ENCODE data around the gene KRTCAP2. TPM values are rescaled to one million over a fixed set of nuclear protein-coding genes. Genes with fewer than 3 reads are reported as not detected.

The KRTCAP2 gene
- polyA plus RNA-seq, 1 donor (not counting 4 experiments of a cell fraction or from before 2014, with no cell fraction given) = 127 TPM

GRCh38 chr1:155125511-155125945, 47.6 kb downstream of the KRTCAP2 start:
- H3K4me3 ChIP-seq (ENCODE audit: control insufficient read depth in 2 of 3, extremely low read depth in 1 of 3, insufficient read depth in 2 of 3, low read depth in 1 of 3, low read length in 3 of 3) = peak overlapping the region in 2 of 3 experiments; percentile 6 to 48
- H2AFZ ChIP-seq (ENCODE audit: control insufficient read depth, low read length) = peak overlapping the region; percentile 16
- no peaks in the 10 kb centered on the region for H3K9me3 ChIP-seq (ENCODE audit: control insufficient read depth, low read depth, low read length)
- H3K27me3 ChIP-seq (ENCODE audit: control insufficient read depth, extremely low read depth, insufficient read depth, low read length) = no peaks in the 10 kb centered on the region
- H3K9ac ChIP-seq (ENCODE audit: control insufficient read depth, extremely low read depth, insufficient read depth, low read length) = peak overlapping the region; percentile 96
- peak overlapping the region; percentile 85 for H3K4me2 ChIP-seq (ENCODE audit: control insufficient read depth, extremely low read depth, insufficient read depth, low read depth, low read length)
- H3K9me1 ChIP-seq (ENCODE audit: control insufficient read depth, extremely low read depth, insufficient read depth, low read length) = peaks cover 3% of the 10 kb centered on the region
- DNase-seq (ENCODE audit: low read depth, low spot score) (peak; percentile 80), FAIRE-seq (peak; percentile 20)
- TF ChIP-seq, protein P1, sequence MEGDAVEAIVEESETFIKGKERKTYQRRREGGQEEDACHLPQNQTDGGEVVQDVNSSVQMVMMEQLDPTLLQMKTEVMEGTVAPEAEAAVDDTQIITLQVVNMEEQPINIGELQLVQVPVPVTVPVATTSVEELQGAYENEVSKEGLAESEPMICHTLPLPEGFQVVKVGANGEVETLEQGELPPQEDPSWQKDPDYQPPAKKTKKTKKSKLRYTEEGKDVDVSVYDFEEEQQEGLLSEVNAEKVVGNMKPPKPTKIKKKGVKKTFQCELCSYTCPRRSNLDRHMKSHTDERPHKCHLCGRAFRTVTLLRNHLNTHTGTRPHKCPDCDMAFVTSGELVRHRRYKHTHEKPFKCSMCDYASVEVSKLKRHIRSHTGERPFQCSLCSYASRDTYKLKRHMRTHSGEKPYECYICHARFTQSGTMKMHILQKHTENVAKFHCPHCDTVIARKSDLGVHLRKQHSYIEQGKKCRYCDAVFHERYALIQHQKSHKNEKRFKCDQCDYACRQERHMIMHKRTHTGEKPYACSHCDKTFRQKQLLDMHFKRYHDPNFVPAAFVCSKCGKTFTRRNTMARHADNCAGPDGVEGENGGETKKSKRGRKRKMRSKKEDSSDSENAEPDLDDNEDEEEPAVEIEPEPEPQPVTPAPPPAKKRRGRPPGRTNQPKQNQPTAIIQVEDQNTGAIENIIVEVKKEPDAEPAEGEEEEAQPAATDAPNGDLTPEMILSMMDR (optimal IDR thresholded peaks at IDR 0.05 in 1 of 3, IDR thresholded peaks at IDR 0.05 in 1 of 3, conservative IDR thresholded peaks at IDR 0.05 in 1 of 3; ENCODE audit: extremely low read depth in 1 of 3, insufficient read depth in 2 of 3, low read length in 3 of 3) = peak in 1 of 3 experiments; percentile 12
- TF ChIP-seq EZH2 (IDR thresholded peaks at IDR 0.05; ENCODE audit: low read length) = no peak
- H3K79me2 ChIP-seq (ENCODE audit: control insufficient read depth, insufficient read depth, low read length) = peaks cover 24% of the 10 kb centered on the region
- H4K20me1 ChIP-seq (ENCODE audit: control insufficient read depth, extremely low read depth, insufficient read depth, low read length) = no peaks in the 10 kb centered on the region
- H3K36me3 ChIP-seq (ENCODE audit: control insufficient read depth in 2 of 2, extremely low read depth in 1 of 2, insufficient read depth in 2 of 2, low read length in 2 of 2) = peaks cover 0 to under 1% of the 10 kb centered on the region in 2 experiments
- dilution Hi-C loops (cut with MboI; ENCODE audit: extremely low pct_ligation_motif_present, low sequenced_read_pairs) = no loop called here
- H3K27ac ChIP-seq (ENCODE audit: control insufficient read depth, insufficient read depth, low read length) = peak overlapping the region; percentile 84
- H3K4me1 ChIP-seq (ENCODE audit: control insufficient read depth, extremely low read depth, insufficient read depth, low read length) = peaks cover 50% of the 10 kb centered on the region

DNA sequence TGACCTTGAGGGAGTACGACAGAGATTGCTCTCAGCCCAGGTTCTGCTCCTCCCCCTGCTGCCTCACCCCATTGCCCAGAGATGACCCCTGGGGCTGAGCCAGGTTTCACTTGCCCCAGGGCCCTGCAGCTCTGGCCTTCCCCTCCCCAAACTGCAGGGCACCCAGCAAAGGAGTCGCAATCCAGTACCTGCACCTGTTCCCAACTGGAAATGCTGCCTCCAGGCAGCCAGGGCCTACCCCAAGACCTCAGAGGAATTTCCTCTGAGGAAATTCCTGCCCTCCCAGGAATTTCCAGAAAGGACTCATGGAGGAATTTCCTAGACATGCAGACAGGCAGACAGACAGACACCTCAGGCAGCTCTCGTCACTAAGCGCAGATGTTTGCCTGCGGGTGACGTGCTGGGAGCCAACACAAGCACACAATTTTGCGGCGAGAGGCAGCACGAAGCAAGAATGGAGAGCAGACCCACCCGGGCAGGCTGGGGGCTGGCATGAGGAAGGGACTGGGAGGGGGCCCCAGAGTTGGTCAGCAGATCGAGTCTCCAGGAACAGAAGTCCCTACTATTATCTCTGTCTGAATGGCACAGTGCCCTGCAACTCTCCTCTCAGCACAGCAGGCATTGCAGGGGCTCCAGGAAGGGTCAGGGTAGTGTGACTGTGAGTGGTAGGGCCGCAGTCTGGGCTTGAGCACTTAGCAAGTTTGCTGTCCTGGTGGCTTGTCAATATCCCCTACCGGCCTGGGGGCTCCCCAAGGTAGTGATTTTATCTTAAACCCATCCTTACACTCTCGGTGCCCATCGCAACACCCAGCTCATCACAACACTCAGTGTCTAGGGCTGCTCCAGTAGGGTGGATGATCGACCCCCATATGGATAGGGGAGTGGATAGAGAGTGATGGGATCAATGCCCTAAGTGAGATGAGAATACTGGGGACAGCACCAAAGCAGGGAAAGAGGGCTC, 48.3 kb downstream of the KRTCAP2 start:
- Histone ChIP-seq H3K9me3 (ENCODE audit: control insufficient read depth, low read depth, low read length) (no peaks in the 10 kb centered on the region), H2AFZ (ENCODE audit: control insufficient read depth, low read length) (no peak overlapping the region), H3K79me2 (ENCODE audit: control insufficient read depth, insufficient read depth, low read length) (peaks cover 17% of the 10 kb centered on the region), H3K4me2 (ENCODE audit: control insufficient read depth, extremely low read depth, insufficient read depth, low read depth, low read length) (peak overlapping the region; percentile 85), H3K4me3 (ENCODE audit: control insufficient read depth in 2 of 3, extremely low read depth in 1 of 3, insufficient read depth in 2 of 3, low read depth in 1 of 3, low read length in 3 of 3) (peak overlapping the region in 2 of 3 experiments; percentile 26 to 48), H3K4me1 (ENCODE audit: control insufficient read depth, extremely low read depth, insufficient read depth, low read length) (peaks cover 43% of the 10 kb centered on the region), H4K20me1 (ENCODE audit: control insufficient read depth, extremely low read depth, insufficient read depth, low read length) (no peaks in the 10 kb centered on the region), H3K9me1 (ENCODE audit: control insufficient read depth, extremely low read depth, insufficient read depth, low read length) (peaks cover 3% of the 10 kb centered on the region), H3K36me3 (ENCODE audit: control insufficient read depth in 2 of 2, extremely low read depth in 1 of 2, insufficient read depth in 2 of 2, low read length in 2 of 2) (no peaks in the 10 kb centered on the region), H3K9ac (ENCODE audit: control insufficient read depth, extremely low read depth, insufficient read depth, low read length) (peak overlapping the region; percentile 96), H3K27me3 (ENCODE audit: control insufficient read depth, extremely low read depth, insufficient read depth, low read length) (no peaks in the 10 kb centered on the region), H3K27ac (ENCODE audit: control insufficient read depth, insufficient read depth, low read length) (peak overlapping the region; percentile 84)
- FAIRE-seq (no peak), DNase-seq (ENCODE audit: low read depth, low spot score) (peak; percentile 85)
- dilution Hi-C loops (cut with MboI; ENCODE audit: extremely low pct_ligation_motif_present, low sequenced_read_pairs) = no loop called here
- TF ChIP-seq, protein P1 (optimal IDR thresholded peaks at IDR 0.05 in 1 of 3, IDR thresholded peaks at IDR 0.05 in 1 of 3, conservative IDR thresholded peaks at IDR 0.05 in 1 of 3; ENCODE audit: extremely low read depth in 1 of 3, insufficient read depth in 2 of 3, low read length in 3 of 3) = no peak
- TF ChIP-seq EZH2 (IDR thresholded peaks at IDR 0.05; ENCODE audit: low read length) = no peak

All from keratinocyte (primary cell).